Ovary (tissue), 3 donors: ENCODE results near the gene XXYLT1.

ENCODE experiments used
- EP300 ChIP-seq: sonication (generic); formaldehyde crosslinking; IDR thresholded peaks from one replicate; pipeline ENCODE4 v1.6.1; 2017; ENCODE audit warnings: antibody characterized with exemption
- POLR2A ChIP-seq: fragments of 450-650 bp; IDR thresholded peaks from one replicate; pipeline ENCODE4 v1.6.1; 2017; ENCODE audit warnings: antibody characterized with exemption, mild to moderate bottlenecking, moderate library complexity
- TF ChIP-seq, protein P1 (sequence below), 3 donors: fragments of 450-650 bp in 2 of 3; fragments of 200-600 bp in 1 of 3; IDR thresholded peaks; one replicate each; pipeline versions ENCODE4 v1.5.1 to v1.8.0; 2016 to 2022; ENCODE audit warnings: antibody characterized with exemption in 3 of 3, mild to moderate bottlenecking in 1 of 3
- donor health status: DM: no; HTN: no; CAD: no.

DNA sequence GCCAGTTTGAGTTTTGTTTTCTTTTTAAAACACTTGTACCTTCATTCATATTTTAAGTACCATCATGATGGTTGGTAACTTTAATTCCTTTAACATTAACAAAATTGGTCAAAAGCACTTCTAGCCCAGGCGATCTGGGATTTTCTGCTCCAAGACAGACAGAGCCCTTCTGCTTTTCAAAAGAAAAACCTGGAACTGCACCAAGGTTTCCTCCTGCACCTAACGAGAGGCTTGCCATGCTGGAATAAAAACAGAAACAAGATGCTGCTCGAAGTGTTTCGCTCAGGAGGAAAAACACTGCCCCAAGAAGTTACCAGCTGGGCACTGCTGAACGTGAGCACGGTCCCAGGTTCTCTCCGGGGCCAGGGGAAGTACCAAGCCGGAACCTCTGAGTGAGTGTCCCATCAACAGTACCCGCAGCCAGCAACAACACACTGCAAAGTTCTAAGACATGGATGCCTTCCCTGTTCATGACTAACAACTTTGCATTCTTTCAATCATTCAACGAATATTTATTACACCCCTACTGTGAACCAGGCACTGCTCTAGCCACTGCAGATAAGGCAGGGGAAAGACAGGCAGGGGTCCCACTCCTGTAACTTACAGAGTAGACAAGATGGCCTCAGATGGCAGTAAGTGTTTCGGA, 98.8 kb downstream of the XXYLT1 start:
- TF ChIP-seq, protein P1, sequence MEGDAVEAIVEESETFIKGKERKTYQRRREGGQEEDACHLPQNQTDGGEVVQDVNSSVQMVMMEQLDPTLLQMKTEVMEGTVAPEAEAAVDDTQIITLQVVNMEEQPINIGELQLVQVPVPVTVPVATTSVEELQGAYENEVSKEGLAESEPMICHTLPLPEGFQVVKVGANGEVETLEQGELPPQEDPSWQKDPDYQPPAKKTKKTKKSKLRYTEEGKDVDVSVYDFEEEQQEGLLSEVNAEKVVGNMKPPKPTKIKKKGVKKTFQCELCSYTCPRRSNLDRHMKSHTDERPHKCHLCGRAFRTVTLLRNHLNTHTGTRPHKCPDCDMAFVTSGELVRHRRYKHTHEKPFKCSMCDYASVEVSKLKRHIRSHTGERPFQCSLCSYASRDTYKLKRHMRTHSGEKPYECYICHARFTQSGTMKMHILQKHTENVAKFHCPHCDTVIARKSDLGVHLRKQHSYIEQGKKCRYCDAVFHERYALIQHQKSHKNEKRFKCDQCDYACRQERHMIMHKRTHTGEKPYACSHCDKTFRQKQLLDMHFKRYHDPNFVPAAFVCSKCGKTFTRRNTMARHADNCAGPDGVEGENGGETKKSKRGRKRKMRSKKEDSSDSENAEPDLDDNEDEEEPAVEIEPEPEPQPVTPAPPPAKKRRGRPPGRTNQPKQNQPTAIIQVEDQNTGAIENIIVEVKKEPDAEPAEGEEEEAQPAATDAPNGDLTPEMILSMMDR (IDR thresholded peaks at IDR 0.05) = no peak
- no peak for TF ChIP-seq POLR2A
- no peak for TF ChIP-seq EP300
